DND-41 (cell line): ENCODE data around the gene TRIM72.

ENCODE experiments used
- CTCF ChIP-seq: IDR thresholded peaks from 2 replicates; pipeline ENCODE4 v1.5.1; 2012; ENCODE audit warnings: borderline replicate concordance, low read length, moderate library complexity, mild to moderate bottlenecking; ENCODE audit not compliant: poor library complexity, severe bottlenecking; ENCODE audit errors: extremely low read depth
- EZH2 ChIP-seq: IDR thresholded peaks from 3 replicates; pipeline ENCODE4 v1.6.1; 2012; ENCODE audit warnings: borderline replicate concordance, low read depth, mild to moderate bottlenecking, moderate library complexity, low read length, inconsistent platforms; ENCODE audit not compliant: severe bottlenecking

DNA sequence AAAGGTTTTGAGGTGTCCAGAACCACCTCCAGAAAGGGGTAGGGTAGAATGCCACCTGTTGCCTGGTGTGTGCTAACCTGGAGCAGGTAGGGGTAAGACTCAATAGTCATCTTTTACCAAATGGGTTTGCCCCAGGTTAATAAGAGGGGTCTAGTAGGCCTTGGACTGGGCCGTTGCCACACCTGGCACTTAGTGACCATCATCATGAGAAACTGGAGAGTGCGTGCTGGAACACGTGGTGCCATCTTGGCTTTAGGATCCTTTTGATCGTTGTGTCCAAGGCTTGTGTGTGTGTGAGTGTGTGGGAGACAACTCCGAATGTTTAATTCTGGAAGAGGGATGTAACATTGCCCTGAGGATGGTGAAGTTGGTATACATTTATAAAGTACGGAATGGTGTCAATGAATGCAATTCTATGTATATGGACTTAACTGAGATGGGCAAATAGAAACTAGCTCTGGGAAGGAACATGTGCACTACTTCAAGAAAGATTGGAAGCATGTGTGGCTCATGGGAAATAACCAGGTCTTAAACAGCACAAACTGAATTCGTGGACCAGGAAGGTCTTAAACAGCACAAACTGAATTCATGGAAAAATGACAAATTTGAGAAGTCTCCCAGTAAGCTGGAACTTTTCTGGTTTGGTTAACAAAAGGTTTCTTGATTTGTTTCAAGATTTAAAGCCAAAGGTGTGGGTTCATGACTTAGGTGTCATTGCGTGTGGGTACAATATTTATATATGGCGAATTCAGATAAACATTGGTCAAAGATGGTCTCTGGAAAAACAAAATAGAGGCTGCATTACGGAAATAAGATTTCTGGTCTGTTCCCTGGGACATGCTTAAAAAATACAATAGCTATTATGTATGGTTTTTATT lies 26.8 kb upstream of the TRIM72 start:
- TF ChIP-seq CTCF (no peak), EZH2 (no peak)
